ENCODE results near the gene SERPINB6. TPM values are rescaled to one million over a fixed set of nuclear protein-coding genes. Genes with fewer than 3 reads are reported as not detected.
A peak's percentile ranks its signal among the peaks of the same experiment; 100 is the strongest.
"Not testable (repeated sequence)": the region's sequence is repeated elsewhere in the genome, so short reads cannot be mapped to it uniquely, and the experiment has no call there.

Gene SERPINB6
- polyA plus RNA-seq, 10 donors, result 71.4 to 98.7 (median 74.5) TPM

GRCh38 chr6:2940010-2940850, 31.1 kb downstream of the SERPINB6 start:
- no peak for DNase-seq

GRCh38 chr6:2939315-2940009, 31.9 kb downstream of the SERPINB6 start:
- no peak for DNase-seq

GRCh38 chr6:2938632-2939083, 32.7 kb downstream of the SERPINB6 start:
- DNase-seq, result no peak

DNA sequence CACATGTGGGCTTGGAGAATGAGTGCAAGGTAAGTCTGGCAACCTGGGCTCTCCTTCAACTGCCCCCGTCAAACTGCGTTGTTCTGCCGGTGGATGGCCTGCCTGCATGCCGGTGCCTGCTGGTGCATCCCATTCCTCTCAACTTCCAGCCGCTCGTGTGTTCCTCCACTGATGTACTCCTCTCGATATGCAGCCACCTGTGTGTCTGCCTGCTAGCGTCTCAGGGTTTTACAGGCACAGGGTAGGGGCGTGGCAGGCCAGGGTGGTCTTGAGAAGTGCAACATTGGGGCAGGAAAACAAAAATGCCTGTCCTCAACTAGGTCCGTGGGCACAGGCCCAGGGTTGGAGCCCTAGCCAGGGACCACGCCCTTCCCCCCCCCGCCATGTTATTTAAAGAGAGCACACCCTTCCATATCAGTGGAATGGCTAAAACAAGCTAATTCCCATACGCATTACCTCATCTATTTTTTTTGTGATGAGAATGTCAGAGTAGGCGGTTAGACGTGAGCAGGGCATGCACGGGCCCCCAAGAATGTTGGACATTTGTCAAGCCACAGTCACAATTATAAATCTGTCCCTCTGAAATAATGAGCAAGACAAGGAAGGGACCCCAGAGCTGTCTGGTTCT, 33.2 kb downstream of the SERPINB6 start:
- no peak for DNase-seq

DNA sequence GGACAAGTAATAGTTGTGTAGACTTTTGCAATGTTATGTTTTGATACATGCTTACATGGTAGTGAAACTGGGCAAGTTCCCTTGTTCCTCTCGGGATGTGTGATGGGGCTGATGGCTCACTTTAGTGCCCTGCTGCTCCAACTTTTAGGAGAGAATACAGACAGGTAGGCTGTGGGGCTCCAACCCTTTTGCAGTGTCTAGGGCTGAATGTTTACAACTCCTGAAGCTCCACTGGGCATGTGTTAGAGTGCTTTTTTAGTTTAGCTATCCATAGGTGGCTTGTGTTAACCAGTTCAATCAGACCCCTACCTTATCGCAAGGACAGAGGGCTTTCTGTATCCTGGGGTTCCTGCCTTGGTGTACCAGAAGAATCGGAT, 33.8 kb downstream of the SERPINB6 start:
- no peak for DNase-seq

DNA sequence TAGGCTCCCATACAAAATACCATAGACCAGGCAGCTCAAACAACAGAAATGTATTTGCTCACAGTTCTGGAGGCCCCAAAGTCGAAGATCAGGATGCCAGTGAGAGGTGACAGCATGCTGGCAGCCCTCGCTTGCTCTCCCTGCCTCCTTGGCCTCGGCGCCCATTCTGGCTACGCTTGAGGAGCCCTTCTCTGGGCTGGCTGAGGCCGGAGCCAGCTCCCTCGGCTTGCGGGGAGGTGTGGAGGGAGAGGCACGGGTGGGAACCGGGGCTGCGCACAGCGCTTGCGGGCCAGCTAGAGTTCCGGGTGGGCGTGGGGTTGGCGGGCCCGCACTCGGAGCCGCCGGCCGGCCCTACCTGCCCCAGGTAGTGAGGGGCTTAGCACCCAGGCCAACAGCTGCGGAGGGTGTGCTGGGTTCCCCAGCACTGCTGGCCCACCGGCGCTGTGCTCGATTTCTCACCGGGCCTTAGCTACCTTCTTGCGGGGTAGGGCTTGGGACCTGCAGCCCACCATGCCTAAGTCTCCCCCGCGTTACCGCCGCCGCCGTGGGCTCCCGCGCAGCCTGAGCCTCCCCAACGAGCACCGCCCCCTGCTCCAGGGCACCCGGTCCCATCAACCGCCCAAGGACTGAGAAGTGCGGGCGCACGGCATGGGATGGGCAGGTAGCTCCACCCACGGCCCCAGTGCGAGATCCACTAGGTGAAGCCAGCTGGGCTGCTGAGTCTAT, 35.6 kb downstream of the SERPINB6 start:
- no peak for DNase-seq

- no peak for DNase-seq
Measured at GRCh38 chr6:2934057-2934456, 37.3 kb downstream of the SERPINB6 start.

- not testable (repeated sequence) for DNase-seq
Measured at GRCh38 chr6:2932911-2933310, 38.5 kb downstream of the SERPINB6 start.

DNA sequence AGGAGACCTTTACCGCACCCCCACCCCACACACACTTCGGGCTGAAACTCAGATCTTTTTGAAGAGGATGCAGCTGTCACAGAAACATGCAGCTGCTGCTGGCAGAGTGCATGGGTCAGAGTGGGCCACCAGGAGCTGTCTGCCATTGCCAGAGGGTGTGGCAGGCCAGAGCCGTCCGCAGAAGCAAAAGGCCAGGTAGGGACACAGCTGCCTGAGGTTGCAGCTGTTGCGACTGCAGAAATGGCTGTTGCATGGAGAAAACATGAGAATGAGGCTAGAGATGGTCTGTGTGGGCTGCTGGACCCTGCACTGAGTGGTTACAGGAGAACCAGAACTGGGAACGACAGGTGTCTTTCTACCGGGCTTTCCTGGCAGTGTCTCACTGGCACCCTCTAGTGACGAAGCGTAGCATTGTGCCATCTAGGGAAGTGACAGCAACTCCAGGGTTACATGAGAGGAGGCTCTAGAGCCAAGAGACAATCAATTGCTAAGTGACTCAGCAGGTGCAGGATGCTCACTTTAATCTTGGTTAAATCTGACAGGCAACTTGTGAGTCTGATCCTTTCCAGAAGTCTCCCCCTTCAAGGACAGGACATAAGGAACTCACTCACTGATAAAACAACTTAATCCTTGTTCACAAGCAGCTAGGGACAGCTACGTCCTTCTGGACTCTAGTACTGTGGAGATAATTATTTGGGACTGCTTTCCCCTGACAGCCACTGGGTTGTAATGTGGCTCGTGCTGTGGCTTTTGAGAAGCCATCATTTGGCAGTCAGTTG, 39.2 kb downstream of the SERPINB6 start:
- peak; percentile 69 to 87 (median 82) for DNase-seq

DNA sequence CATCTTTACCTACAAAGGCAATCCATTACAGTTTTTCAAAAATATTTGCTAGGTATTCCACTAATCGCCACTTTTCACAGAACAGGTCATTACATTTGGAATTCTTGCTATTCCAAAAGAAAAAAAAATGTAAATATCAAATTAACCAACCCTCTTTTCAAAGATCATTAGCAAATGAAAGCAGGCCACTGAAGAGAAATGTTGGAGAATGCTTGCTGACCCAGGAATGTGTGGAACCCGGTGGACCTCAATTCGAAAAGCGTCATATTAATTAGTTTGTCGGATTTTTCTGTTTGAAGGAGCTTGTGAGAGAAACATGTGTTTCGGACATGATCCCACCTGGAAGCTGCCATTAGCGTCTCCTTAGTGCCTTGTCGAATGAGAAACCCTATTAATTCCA, 40.3 kb downstream of the SERPINB6 start:
- DNase-seq, result no peak

DNA sequence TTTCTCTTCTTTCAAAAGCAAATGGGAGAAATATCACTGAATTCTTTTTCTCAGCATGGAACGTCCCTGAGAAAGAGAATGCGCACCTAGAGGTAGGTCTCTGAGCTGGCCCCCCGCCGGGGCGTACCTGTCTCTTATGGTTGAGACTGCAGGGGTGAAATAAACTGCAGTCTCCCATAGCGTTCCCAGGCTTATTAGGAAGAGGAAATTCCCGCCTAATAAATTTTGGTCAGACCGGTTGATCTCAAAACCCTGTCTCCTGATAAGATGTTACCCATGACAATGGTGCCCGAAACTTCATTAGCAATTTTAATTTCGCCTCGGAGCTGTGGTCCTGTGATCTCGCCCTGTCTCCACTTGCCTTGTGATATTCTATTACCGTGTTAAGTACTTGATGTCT, 43.4 kb downstream of the SERPINB6 start:
- DNase-seq, result not testable (repeated sequence)

GRCh38 chr6:2925842-2926747, 45.3 kb downstream of the SERPINB6 start:
- not testable (repeated sequence) for DNase-seq

GRCh38 chr6:2921520-2922115, 49.7 kb downstream of the SERPINB6 start:
- no peak for DNase-seq

- DNase-seq, result no peak
Measured at GRCh38 chr6:2920671-2921112, 50.7 kb downstream of the SERPINB6 start.

DNA sequence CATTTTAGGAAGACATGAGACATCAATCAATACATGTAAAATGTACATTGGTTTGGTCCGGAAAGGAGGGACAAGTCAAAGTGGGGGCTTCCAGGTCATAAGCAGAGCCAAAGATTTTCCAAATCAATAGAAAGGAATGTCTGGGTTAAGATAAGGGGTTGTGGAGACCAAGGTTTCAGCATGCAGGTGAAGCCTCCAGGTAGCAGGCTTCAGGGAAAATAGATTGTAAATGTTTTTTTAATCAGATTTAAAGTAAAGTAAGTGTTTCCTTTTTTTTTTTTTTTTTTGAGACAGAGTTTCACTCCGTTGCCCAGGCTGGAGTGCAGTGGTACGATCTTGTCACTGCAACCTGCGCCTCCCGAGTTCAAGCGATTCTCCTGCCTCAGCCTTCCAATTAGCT, 51.5 kb downstream of the SERPINB6 start:
- DNase-seq, result no peak

DNA sequence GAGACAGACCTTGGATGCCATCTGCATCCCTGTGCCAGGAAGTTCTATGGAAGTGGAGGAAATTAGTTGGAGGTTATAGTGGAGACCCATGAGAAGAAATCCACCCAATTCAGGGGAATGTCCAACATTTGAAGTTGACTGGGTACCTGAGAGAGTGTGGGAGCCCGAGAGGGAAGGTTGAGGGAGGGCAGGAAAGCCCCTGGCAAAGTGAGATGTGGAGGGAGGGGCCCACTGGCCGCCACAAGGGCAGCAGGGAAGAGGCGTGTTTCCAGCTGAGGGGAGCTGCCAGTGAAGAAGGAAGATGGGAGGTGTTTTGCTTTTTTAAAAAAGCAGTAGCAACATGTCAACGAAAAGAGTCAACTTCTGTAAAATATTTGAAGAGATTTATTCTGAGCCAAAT, 52.0 kb downstream of the SERPINB6 start:
- DNase-seq, result no peak

DNA sequence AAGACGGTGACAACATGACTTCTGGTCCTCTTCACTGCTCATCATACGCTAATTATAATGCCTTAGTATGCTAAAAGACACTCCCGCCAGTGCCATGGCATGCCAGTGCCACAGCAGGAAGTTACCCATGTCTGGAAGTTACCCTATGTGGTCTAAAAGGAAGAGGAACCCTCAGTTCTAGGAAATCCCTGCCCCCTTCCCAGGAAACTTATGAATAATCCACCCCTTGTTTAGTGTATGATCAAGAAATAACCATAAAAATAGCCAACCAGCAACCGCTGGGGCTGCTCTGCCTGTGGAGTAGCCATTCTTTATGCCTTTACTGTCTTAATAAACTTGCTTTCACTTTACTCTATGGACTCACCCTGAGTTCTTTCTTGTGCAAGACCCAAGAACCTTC, 52.4 kb downstream of the SERPINB6 start:
- DNase-seq, result no peak

- peak in 1 of 3 donors; percentile 52 for DNase-seq
Measured at GRCh38 chr6:2917801-2918445, 53.4 kb downstream of the SERPINB6 start.

DNA sequence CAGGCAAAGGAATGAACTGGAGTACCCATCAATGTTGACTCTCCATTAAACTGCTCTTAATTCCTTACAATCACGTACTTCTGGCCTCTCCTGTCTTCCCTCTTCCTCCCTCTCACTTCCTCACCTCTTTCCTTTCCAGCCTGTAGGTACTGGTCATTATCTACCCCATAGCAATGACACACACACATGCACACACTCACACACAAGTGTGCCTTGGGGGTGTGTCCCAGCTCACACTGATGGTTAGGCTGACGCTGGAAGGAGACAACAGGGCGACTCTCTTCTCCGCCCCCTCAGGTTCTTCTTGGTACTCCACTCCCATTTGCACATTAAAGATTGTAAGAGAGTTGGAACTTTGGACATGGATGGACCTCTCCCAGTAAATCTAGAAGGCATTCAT, 54.3 kb downstream of the SERPINB6 start:
- no peak for DNase-seq
